ENCODE results near the gene MT3. TPM values are rescaled to one million over a fixed set of nuclear protein-coding genes. Genes with fewer than 3 reads are reported as not detected.
A peak's percentile ranks its signal among the peaks of the same experiment; 100 is the strongest.

Gene MT3
- total and polyA plus RNA-seq, 2 of the 13 experiments (the other 11 are each of a cell fraction or from before 2014, with no cell fraction given) = not detected

- Histone ChIP-seq H3K4me1 (ENCODE audit: insufficient read depth, low read length) (peaks cover 72% of the 10 kb centered on the region), H3K4me2 (ENCODE audit: low read depth, low read length) (peak overlapping the region; percentile 91), H3K79me2 (ENCODE audit: insufficient read depth, low read length) (no peaks in the 10 kb centered on the region), H4K20me1 (ENCODE audit: insufficient read depth, low read length) (no peaks in the 10 kb centered on the region), H3K9ac (ENCODE audit: insufficient read depth, low read depth, low read length) (peak overlapping the region; percentile 79), H3K27ac (ENCODE audit: extremely low read length, insufficient read depth, low read length) (peak overlapping the region; percentile 93), H2AFZ (ENCODE audit: low read length) (no peak overlapping the region), H3K4me3 (replicated peaks in 1 of 3; ENCODE audit: insufficient read depth in 1 of 3, low read depth in 2 of 3, low read length in 3 of 3) (peak overlapping the region; percentile 75 to 84 (median 78)), H3K27me3 (ENCODE audit: control insufficient read depth in 1 of 2, insufficient read depth in 2 of 2, low read length in 2 of 2) (peaks cover 0 to under 1% of the 10 kb centered on the region in 2 experiments; a peak in 1 of 5 replicates), H3K9me3 (ENCODE audit: low read length) (no peaks in the 10 kb centered on the region), H3K36me3 (replicated peaks in 1 of 2; ENCODE audit: control insufficient read depth in 1 of 2, insufficient read depth in 2 of 2, low read length in 2 of 2) (no peaks in the 10 kb centered on the region)
- ChIA-PET CTCF (ENCODE audit: low intra/inter-chr PET ratio, low total read pairs) (no interaction called here), POLR2A (interaction anchor here (0.7 to 3.4 kb wide), 21 partner anchors 11 to 765 kb away, joined by 3 to 39 read pairs (median 4); partner anchors contain the start of genes CX3CL1, HERPUD1, MT1E and MT1G)
- BruUV-seq (replicated peaks) = no TSS peak
- in situ Hi-C loops (cut with HindIII; ENCODE audit: extremely low pct_ligation_motif_present, low pct_unique_long_range_greater_than_20kb) = no loop called here
- intact Hi-C loops (cut with micrococcal nuclease; ENCODE audit: unreplicated experiment) = loop anchor here (1.0 to 10.0 kb wide), 3 partner anchors 48 to 258 kb away; partner anchors contain the start of genes MT1B, MT1F and SLC12A3
- 4% methylated on average over 14 of the region's 14 CpGs for WGBS (ENCODE audit: low lambda C conversion rate)
- DNase-seq (ENCODE audit: low spot score) = no peak
- ATAC-seq = peak; percentile 57
- FAIRE-seq = no peak
- TF ChIP-seq, protein P1, sequence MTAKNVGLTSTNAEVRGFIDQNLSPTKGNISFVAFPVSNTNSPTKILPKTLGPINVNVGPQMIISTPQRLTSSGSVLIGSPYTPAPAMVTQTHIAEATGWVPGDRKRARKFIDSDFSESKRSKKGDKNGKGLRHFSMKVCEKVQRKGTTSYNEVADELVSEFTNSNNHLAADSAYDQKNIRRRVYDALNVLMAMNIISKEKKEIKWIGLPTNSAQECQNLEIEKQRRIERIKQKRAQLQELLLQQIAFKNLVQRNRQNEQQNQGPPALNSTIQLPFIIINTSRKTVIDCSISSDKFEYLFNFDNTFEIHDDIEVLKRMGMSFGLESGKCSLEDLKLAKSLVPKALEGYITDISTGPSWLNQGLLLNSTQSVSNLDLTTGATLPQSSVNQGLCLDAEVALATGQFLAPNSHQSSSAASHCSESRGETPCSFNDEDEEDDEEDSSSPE (CRISPR knock-in tag; IDR thresholded peaks at IDR 0.05) = peak; percentile 74; the same call in 1 of the 2 replicates
- TF ChIP-seq ZNF12 (CRISPR knock-in tag; IDR thresholded peaks at IDR 0.05) (peak; percentile 57), KIAA2018 (CRISPR knock-in tag; IDR thresholded peaks at IDR 0.05; ENCODE audit: borderline replicate concordance) (no peak), CC2D1A (CRISPR knock-in tag; IDR thresholded peaks at IDR 0.05) (no peak), ZNF30 (CRISPR knock-in tag; IDR thresholded peaks at IDR 0.05) (0 out of 2 replicates have a peak, but pooled peaks have one; percentile 68), ZNF430 (CRISPR knock-in tag; IDR thresholded peaks at IDR 0.05) (peak; percentile 14), RBM39 (IDR thresholded peaks at IDR 0.05; ENCODE audit: low read depth, low read length, poor library complexity, severe bottlenecking) (peak; percentile 28), ZNF225 (CRISPR knock-in tag; IDR thresholded peaks at IDR 0.05) (no peak), RAD21 (CRISPR knock-in tag; IDR thresholded peaks at IDR 0.05) (0 out of 2 replicates have a peak, but pooled peaks have one; percentile 6), NCOA1 (CRISPR knock-in tag; IDR thresholded peaks at IDR 0.05) (no peak)
- TF ChIP-seq, protein P2, sequence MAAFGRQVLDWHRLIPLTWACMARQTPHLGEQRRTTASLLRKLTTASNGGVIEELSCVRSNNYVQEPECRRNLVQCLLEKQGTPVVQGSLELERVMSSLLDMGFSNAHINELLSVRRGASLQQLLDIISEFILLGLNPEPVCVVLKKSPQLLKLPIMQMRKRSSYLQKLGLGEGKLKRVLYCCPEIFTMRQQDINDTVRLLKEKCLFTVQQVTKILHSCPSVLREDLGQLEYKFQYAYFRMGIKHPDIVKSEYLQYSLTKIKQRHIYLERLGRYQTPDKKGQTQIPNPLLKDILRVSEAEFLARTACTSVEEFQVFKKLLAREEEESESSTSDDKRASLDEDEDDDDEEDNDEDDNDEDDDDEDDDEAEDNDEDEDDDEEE (CRISPR knock-in tag; IDR thresholded peaks at IDR 0.05) = 0 out of 2 replicates have a peak, but pooled peaks have one; percentile 49
Measured at GRCh38 chr16:56607109-56607618, 17.8 kb downstream of the MT3 start.

Measured in HepG2 (cell line).